Ishikawa (cell line): Measurements from ENCODE around the gene RPL27A.

ENCODE experiments used
- CEBPB ChIP-seq: IDR thresholded peaks from 2 replicates; pipeline ENCODE4 v1.6.1; 2012
- CREB1 ChIP-seq: IDR thresholded peaks from 2 replicates; pipeline ENCODE4 v1.6.1; 2012; ENCODE audit warnings: low read depth
- FOXM1 ChIP-seq: IDR thresholded peaks from 2 replicates; pipeline ENCODE4 v1.6.1; 2012; ENCODE audit warnings: low read depth, borderline replicate concordance
- MAX ChIP-seq: IDR thresholded peaks from 2 replicates; pipeline ENCODE4 v1.6.1; 2012
- RAD21 ChIP-seq: IDR thresholded peaks from 2 replicates; pipeline ENCODE4 v1.6.1; 2012; ENCODE audit warnings: low read depth
- REST ChIP-seq: IDR thresholded peaks from 2 replicates; pipeline ENCODE4 v1.6.1; 2012; ENCODE audit warnings: low read depth, mild to moderate bottlenecking
- TCF12 ChIP-seq: IDR thresholded peaks from 2 replicates; pipeline ENCODE4 v1.6.1; 2012; ENCODE audit warnings: low read depth
- YY1 ChIP-seq: IDR thresholded peaks from 2 replicates; pipeline ENCODE4 v1.6.1; 2012; ENCODE audit warnings: low read depth

- TF ChIP-seq FOXM1 (no peak), MAX (no peak), RAD21 (no peak), YY1 (no peak), CREB1 (no peak), REST (no peak), TCF12 (no peak), CEBPB (no peak)
These were observed 49.2 kb downstream of the RPL27A start for GRCh38 chr11:8731647-8732323.
